ENCODE data around the gene RAB21. TPM values are rescaled to one million over a fixed set of nuclear protein-coding genes. Genes with fewer than 3 reads are reported as not detected.

Gene RAB21
- total RNA-seq, 1 experiment from 2014 or later: 53.0 TPM

GRCh38 chr12:71763677-71764379 is 9.2 kb downstream of the RAB21 start:
- no peak overlapping the region for H3K4me2 ChIP-seq (ENCODE audit: insufficient read depth, insufficient read length, low read length)
- no peaks in the 10 kb centered on the region; the same call in 1 of the 2 replicates for H3K4me1 ChIP-seq (ENCODE audit: insufficient read depth, low read length)
- no peak overlapping the region for H2BK120ac ChIP-seq (ENCODE audit: low read depth, low read length, poor library complexity, severe bottlenecking)
- no peaks in the 10 kb centered on the region for H4K20me1 ChIP-seq (ENCODE audit: control insufficient read depth, insufficient read depth, insufficient read length)
- Mint-ChIP-seq H3K27me3 (ENCODE audit: low read depth) (no peaks in the 10 kb centered on the region), H3K9me3 (peaks cover 0 to 2% of the 10 kb centered on the region in 2 experiments; a peak in 2 of 5 replicates), H3K4me3 (no peak overlapping the region), H3K4me1 (peaks cover 18 to 21% of the 10 kb centered on the region in 2 experiments), H3K36me3 (ENCODE audit: insufficient read depth in 1 of 3, low read depth in 3 of 3) (peaks cover 3 to 9% (median 4%) of the 10 kb centered on the region in 3 experiments; a peak in 4 of 7 replicates), H3K27ac (0 out of 7 replicates have a peak overlapping the region, but pooled peaks of 1 of the 3 experiments have one; percentile 68)
- no peak overlapping the region for H2BK5ac ChIP-seq (ENCODE audit: insufficient read length, low read length)
- TF ChIP-seq CTCF (conservative IDR thresholded peaks at IDR 0.05): no peak
- H3K79me1 ChIP-seq (ENCODE audit: insufficient read depth, low read depth, low read length, poor library complexity, severe bottlenecking): peaks cover 14% of the 10 kb centered on the region
- H4K5ac ChIP-seq (ENCODE audit: insufficient read length, low read depth, low read length): no peak overlapping the region
- H3K27me3 ChIP-seq (ENCODE audit: insufficient read depth, low read length): no peaks in the 10 kb centered on the region
- peaks cover 31% of the 10 kb centered on the region; the same call in 1 of the 2 replicates for H3K79me2 ChIP-seq (ENCODE audit: insufficient read depth, low read length)
- H2BK20ac ChIP-seq (ENCODE audit: low read depth, low read length, poor library complexity, severe bottlenecking): no peak overlapping the region
- H3K9ac ChIP-seq (ENCODE audit: extremely low read depth, insufficient read length, low read length): no peak overlapping the region
- no peak overlapping the region for H2AK5ac ChIP-seq (ENCODE audit: insufficient read length, low read length)
- no peak overlapping the region for H2AFZ ChIP-seq (ENCODE audit: low read length)
- no CpG with 5 or more reads among the region's 4 CpGs for WGBS (ENCODE audit: extremely low coverage, insufficient read length, low lambda C conversion rate)
- no peak overlapping the region for H3K18ac ChIP-seq (ENCODE audit: insufficient read length, low read depth, low read length)
- H3K23me2 ChIP-seq (ENCODE audit: insufficient read length, low read depth, low read length, poor library complexity, severe bottlenecking): no peaks in the 10 kb centered on the region
- H3K56ac ChIP-seq (ENCODE audit: insufficient read length, low read depth, low read length): no peak overlapping the region
- no peak overlapping the region for H4K91ac ChIP-seq (ENCODE audit: insufficient read length, low read depth, low read length)
- no peak overlapping the region for H3T11ph ChIP-seq (ENCODE audit: low read length)
- H3K27ac ChIP-seq (ENCODE audit: insufficient read length, low read depth, low read length): no peak overlapping the region
- no peak overlapping the region for H3K4ac ChIP-seq (ENCODE audit: low read depth, low read length)
- H2BK12ac ChIP-seq (ENCODE audit: insufficient read length, low read depth, low read length): no peak overlapping the region
- H3K23ac ChIP-seq (ENCODE audit: insufficient read length, low read depth, low read length): no peak overlapping the region
- no peak overlapping the region for H3K14ac ChIP-seq (ENCODE audit: insufficient read depth, low read length)
- no peak for DNase-seq
- no peaks in the 10 kb centered on the region for H3K9me3 ChIP-seq (ENCODE audit: control insufficient read depth, low read depth, low read length)
- no peak overlapping the region for H2BK15ac ChIP-seq (ENCODE audit: low read depth, low read length)
- no peak overlapping the region for H4K8ac ChIP-seq (replicated peaks; ENCODE audit: insufficient read length, low read depth, low read length)

Measured in H9 (cell line).